Mammary epithelial cell (primary cell): Measurements from ENCODE around the gene FAM53A.

Experiments
- EZH2 ChIP-seq: IDR thresholded peaks from 2 replicates; pipeline ENCODE4 v1.6.1; 2012; ENCODE audit warnings: low read length, inconsistent platforms, borderline replicate concordance
- TF ChIP-seq, protein P1 (sequence below), 2 donors: IDR thresholded peaks in 1 of 2; conservative IDR thresholded peaks in 1 of 2; 2 replicates each; pipeline ENCODE4 v1.5.1; 2011 to 2012; ENCODE audit warnings: inconsistent platforms in 2 of 2, low read length in 2 of 2, mild to moderate bottlenecking in 2 of 2, control low read depth in 1 of 2, low read depth in 1 of 2; ENCODE audit not compliant: insufficient read depth in 1 of 2; ENCODE audit errors: extremely low read depth in 1 of 2

- TF ChIP-seq, protein P1, sequence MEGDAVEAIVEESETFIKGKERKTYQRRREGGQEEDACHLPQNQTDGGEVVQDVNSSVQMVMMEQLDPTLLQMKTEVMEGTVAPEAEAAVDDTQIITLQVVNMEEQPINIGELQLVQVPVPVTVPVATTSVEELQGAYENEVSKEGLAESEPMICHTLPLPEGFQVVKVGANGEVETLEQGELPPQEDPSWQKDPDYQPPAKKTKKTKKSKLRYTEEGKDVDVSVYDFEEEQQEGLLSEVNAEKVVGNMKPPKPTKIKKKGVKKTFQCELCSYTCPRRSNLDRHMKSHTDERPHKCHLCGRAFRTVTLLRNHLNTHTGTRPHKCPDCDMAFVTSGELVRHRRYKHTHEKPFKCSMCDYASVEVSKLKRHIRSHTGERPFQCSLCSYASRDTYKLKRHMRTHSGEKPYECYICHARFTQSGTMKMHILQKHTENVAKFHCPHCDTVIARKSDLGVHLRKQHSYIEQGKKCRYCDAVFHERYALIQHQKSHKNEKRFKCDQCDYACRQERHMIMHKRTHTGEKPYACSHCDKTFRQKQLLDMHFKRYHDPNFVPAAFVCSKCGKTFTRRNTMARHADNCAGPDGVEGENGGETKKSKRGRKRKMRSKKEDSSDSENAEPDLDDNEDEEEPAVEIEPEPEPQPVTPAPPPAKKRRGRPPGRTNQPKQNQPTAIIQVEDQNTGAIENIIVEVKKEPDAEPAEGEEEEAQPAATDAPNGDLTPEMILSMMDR (conservative IDR thresholded peaks at IDR 0.05 in 1 of 2, IDR thresholded peaks at IDR 0.05 in 1 of 2; ENCODE audit: extremely low read depth in 1 of 2, insufficient read depth in 1 of 2, low read depth in 1 of 2, low read length in 2 of 2) = no peak
- TF ChIP-seq EZH2 = no peak
Measured at GRCh38 chr4:1599026-1599481, 85.1 kb downstream of the FAM53A start.
